RWPE2 (cell line): ENCODE results near the gene TRIM34.
"Not testable (repeated sequence)": the region's sequence is repeated elsewhere in the genome, so short reads cannot be mapped to it uniquely, and the experiment has no call there.

Source experiments
- ATAC-seq: fragments of 200-7000 bp; cut with Tn5 transposase; 3 replicates; pipeline ENCODE4 v1.9.1; 2021; ENCODE audit warnings: low read depth
- DNase-seq: peaks from one replicate; pipeline ENCODE4 v3.0.0-alpha.2; 2020; ENCODE audit warnings: low spot score
- H3K27ac ChIP-seq: fragments of 450-650 bp; 2 replicates; pipeline ENCODE4 v1.5.1; 2017; ENCODE audit warnings: mild to moderate bottlenecking; ENCODE audit not compliant: poor library complexity, severe bottlenecking
- H3K27me3 ChIP-seq: fragments of 250-450 bp; sonication (Bioruptor Pico); 2 replicates; pipeline ENCODE4 v1.5.1; 2021; ENCODE audit warnings: mild to moderate bottlenecking, moderate library complexity; ENCODE audit not compliant: insufficient read depth, poor library complexity, severe bottlenecking
- H3K36me3 ChIP-seq: fragments of 250-450 bp; sonication (Bioruptor Pico); 2 replicates; pipeline ENCODE4 v1.5.1; 2020; ENCODE audit warnings: low read depth, mild to moderate bottlenecking, moderate library complexity
- H3K4me1 ChIP-seq: fragments of 250-450 bp; sonication (Bioruptor Pico); 2 replicates; pipeline ENCODE4 v1.5.1; 2021; ENCODE audit warnings: mild to moderate bottlenecking, moderate library complexity; ENCODE audit not compliant: insufficient read depth, poor library complexity, severe bottlenecking
- H3K4me3 ChIP-seq: fragments of 250-450 bp; sonication (Bioruptor Pico); 2 replicates; pipeline ENCODE4 v1.5.1; 2021; ENCODE audit warnings: mild to moderate bottlenecking, moderate library complexity; ENCODE audit not compliant: severe bottlenecking
- H3K9me3 ChIP-seq: fragments of 250-450 bp; sonication (Bioruptor Pico); 2 replicates; pipeline ENCODE4 v1.5.1; 2021; ENCODE audit warnings: mild to moderate bottlenecking, moderate library complexity; ENCODE audit not compliant: severe bottlenecking
- TF ChIP-seq, protein P1 (sequence below): fragments of 450-650 bp; IDR thresholded peaks from one replicate; pipeline ENCODE4 v1.5.1; 2017; ENCODE audit warnings: mild to moderate bottlenecking, moderate library complexity; ENCODE audit not compliant: poor library complexity, severe bottlenecking

TRIM34 gene

DNA sequence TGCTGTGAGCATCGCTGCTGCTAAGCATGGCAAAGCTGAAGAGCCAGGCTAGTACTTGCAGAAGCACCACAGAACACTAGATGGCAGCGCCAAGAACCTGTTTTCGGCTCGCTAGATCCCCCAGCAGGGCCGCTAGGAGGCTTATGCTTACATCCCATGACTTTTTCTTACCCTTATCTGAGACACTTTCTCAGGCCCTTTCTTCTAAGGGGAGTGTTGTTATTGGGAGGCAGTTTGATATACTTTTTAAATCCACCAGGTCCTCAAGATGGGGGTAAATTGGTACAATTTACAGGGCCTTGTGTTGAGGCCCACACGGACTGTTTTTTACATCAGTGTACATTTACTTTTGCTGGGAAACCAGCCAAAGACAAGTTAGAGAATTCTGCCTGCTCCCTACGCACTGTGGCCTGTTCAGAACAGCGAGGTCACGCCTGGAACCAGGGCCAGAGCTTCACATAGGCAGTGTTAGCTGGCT, 24.4 kb upstream of the TRIM34 start:
- Histone ChIP-seq H3K9me3 (no peaks in the 10 kb centered on the region), H3K4me3 (no peak overlapping the region), H3K4me1 (peaks cover 22% of the 10 kb centered on the region), H3K36me3 (peaks cover 5% of the 10 kb centered on the region; the same call in 1 of the 2 replicates), H3K27me3 (no peaks in the 10 kb centered on the region), H3K27ac (no peak overlapping the region)
- DNase-seq, result no peak
- TF ChIP-seq, protein P1, sequence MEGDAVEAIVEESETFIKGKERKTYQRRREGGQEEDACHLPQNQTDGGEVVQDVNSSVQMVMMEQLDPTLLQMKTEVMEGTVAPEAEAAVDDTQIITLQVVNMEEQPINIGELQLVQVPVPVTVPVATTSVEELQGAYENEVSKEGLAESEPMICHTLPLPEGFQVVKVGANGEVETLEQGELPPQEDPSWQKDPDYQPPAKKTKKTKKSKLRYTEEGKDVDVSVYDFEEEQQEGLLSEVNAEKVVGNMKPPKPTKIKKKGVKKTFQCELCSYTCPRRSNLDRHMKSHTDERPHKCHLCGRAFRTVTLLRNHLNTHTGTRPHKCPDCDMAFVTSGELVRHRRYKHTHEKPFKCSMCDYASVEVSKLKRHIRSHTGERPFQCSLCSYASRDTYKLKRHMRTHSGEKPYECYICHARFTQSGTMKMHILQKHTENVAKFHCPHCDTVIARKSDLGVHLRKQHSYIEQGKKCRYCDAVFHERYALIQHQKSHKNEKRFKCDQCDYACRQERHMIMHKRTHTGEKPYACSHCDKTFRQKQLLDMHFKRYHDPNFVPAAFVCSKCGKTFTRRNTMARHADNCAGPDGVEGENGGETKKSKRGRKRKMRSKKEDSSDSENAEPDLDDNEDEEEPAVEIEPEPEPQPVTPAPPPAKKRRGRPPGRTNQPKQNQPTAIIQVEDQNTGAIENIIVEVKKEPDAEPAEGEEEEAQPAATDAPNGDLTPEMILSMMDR, result peak; percentile 89
- peak; percentile 70 for ATAC-seq

DNA sequence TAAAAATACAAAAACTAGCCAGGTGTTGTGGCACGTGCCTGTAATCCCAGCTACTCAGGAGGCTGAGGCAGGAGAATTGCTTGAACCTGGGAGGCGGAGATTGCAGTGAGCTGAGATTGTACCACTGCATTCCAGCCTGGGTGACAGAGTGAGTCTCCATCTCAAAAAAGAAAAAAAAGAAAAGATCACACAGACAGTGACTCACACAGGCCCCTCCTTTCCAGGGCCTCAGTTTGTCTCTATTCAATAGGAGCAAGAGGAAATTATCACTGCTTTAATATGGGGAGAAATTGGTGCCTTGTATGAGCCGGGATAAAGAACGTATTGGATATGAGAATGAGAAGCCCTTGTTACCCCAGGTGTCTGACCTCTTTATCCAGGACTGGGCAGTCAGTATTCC, 22.0 kb upstream of the TRIM34 start:
- not testable (repeated sequence) for H3K27ac ChIP-seq, H3K27me3 ChIP-seq, H3K4me3 ChIP-seq, ATAC-seq, DNase-seq, H3K9me3 ChIP-seq
- peaks cover 15% of the 10 kb centered on the region; the same call in 1 of the 2 replicates for H3K36me3 ChIP-seq
- H3K4me1 ChIP-seq, result peaks cover 25% of the 10 kb centered on the region

GRCh38 chr11:5603326-5603725, 21.5 kb upstream of the TRIM34 start:
- Histone ChIP-seq H3K27me3 (no peaks in the 10 kb centered on the region), H3K4me1 (peaks cover 22% of the 10 kb centered on the region), H3K4me3 (no peak overlapping the region), H3K9me3 (no peaks in the 10 kb centered on the region), H3K36me3 (peaks cover 15% of the 10 kb centered on the region; the same call in 1 of the 2 replicates), H3K27ac (no peak overlapping the region)
- ATAC-seq (no peak), DNase-seq (no peak)
- TF ChIP-seq, protein P1, result no peak

DNA sequence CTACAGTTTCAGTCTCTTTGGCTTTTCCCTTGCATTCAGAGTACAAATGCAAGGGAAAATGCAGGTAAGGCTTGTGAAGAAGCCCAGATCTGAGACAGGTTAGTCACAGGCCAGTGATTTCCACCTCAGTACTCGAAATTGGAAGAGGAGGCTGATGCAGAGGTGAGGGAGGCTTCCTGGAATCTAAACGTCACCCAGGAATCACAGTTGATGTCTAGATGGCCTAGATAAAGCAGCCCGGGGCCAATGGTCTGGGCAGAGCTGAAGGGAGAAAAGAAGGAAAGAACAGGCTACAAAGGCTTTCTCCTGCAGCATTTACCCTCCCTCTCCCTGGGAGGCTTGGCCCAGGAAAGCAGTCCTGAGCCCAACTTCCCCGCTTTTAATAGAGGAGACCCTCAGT, 19.9 kb upstream of the TRIM34 start:
- Histone ChIP-seq H3K4me1 (peaks cover 10% of the 10 kb centered on the region), H3K9me3 (no peaks in the 10 kb centered on the region), H3K36me3 (peaks cover 15% of the 10 kb centered on the region; the same call in 1 of the 2 replicates), H3K4me3 (no peak overlapping the region), H3K27me3 (no peaks in the 10 kb centered on the region), H3K27ac (no peak overlapping the region)
- TF ChIP-seq, protein P1, result no peak
- ATAC-seq (no peak), DNase-seq (no peak)

GRCh38 chr11:5605849-5606248, 19.0 kb upstream of the TRIM34 start:
- H3K27me3 ChIP-seq, result no peaks in the 10 kb centered on the region
- DNase-seq (peak; percentile 67), ATAC-seq (peak; percentile 88)
- peaks cover 15% of the 10 kb centered on the region; the same call in 1 of the 2 replicates for H3K36me3 ChIP-seq
- no peak overlapping the region for H3K4me3 ChIP-seq
- H3K9me3 ChIP-seq, result no peaks in the 10 kb centered on the region
- no peak overlapping the region for H3K27ac ChIP-seq
- peaks cover 9% of the 10 kb centered on the region for H3K4me1 ChIP-seq
- TF ChIP-seq, protein P1, result peak; percentile 51
